ENCODE data around the gene BAG3.
"Not testable (repeated sequence)": the region's sequence is repeated elsewhere in the genome, so short reads cannot be mapped to it uniquely, and the experiment has no call there.

The BAG3 gene

GRCh38 chr10:119693262-119693957 lies 42.2 kb downstream of the BAG3 start:
- peak; percentile 95 for DNase-seq (ENCODE audit: low spot score)

- no peak for DNase-seq (ENCODE audit: low spot score)
Observed at GRCh38 chr10:119694608-119695007, 43.4 kb downstream of the BAG3 start.

GRCh38 chr10:119700321-119700954 lies 49.3 kb downstream of the BAG3 start:
- DNase-seq (ENCODE audit: low spot score), result no peak

- DNase-seq (ENCODE audit: low spot score), result peak; percentile 74
Observed at GRCh38 chr10:119701861-119702260, 50.7 kb downstream of the BAG3 start.

- DNase-seq (ENCODE audit: low spot score), result no peak
Observed at GRCh38 chr10:119702583-119702982, 51.4 kb downstream of the BAG3 start.

GRCh38 chr10:119703903-119704508 lies 52.8 kb downstream of the BAG3 start:
- DNase-seq (ENCODE audit: low spot score), result no peak

DNA sequence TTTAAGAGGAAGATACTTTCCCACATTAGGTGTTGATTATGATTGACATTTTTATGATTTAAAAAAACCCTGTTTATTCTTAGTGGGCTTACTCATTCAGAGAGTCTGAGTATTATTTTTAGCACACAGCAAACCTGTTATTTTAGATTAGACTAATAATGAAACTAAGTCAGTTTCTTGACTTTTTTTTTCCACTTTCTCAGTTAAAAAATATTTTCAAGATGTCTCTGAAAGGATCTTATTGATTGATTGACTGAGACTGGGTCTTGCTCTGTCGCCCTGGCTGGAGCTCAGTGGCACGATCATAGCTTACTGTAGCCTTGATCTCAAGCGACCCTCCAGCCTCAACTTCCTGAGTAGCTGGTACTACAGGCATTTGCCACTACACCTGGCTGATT lies 54.3 kb downstream of the BAG3 start:
- no peak for DNase-seq (ENCODE audit: low spot score)

- no peak for DNase-seq (ENCODE audit: low spot score)
Observed at GRCh38 chr10:119706521-119707278, 55.5 kb downstream of the BAG3 start.

- DNase-seq (ENCODE audit: low spot score), result not testable (repeated sequence)
Observed at GRCh38 chr10:119707331-119707730, 56.2 kb downstream of the BAG3 start.

DNA sequence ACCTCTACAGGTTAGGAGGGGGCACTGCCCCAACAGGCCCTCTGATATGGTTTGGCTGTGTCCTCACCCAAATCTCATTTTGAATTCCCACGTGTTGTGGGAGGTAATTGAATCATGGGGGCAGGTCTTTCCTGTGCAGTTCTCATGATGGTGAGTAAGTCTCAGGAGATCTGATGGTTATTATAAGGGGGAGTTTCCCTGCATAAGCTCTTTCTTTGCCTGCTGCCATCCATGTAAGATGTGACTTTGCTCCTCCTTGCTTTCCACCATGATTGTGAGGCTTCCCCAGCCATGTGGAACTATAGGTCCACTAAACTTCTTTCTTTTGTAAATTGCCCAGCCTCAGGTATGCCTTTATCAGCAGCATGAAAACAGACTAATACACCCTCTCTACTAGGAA lies 59.8 kb downstream of the BAG3 start:
- DNase-seq (ENCODE audit: low spot score), result not testable (repeated sequence)

DNA sequence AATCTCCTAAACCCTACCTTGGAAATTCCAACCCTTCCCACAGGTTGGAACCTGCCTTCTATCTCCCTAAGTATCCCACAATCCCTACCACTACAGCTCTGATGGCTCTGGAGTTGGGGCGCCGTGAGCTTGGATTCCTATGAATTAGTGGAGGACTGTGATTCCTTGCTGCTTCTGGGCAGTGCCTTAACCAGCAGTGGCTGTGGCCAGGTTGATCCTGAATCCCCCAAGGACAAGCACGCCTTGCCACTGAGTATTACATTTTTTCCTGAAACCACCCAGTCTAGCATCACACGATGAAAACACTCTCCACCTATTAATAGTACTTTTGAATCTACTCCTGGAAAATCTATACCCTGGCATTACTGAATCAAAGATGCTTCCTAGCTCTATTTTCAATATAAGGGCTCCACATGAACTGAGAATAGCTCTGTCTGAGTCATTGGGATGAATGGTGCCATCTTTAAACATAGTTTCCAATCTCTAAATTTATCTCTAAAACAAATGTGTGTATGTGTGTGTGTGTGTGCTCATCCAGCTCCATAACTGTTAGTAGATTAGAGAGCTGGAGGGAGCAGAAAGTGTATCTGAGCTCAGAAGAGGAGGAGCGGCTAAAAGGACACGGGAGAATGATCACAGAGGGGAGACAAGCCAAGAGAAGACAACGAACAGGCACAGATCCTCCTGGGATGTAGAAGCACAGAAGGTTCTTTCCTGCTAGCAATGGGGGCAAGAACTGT lies 62.7 kb downstream of the BAG3 start:
- no peak for DNase-seq (ENCODE audit: low spot score)

GRCh38 chr10:119714484-119714816 lies 63.3 kb downstream of the BAG3 start:
- DNase-seq (ENCODE audit: low spot score), result no peak

GRCh38 chr10:119715628-119716505 lies 64.7 kb downstream of the BAG3 start:
- no peak for DNase-seq (ENCODE audit: low spot score)

DNA sequence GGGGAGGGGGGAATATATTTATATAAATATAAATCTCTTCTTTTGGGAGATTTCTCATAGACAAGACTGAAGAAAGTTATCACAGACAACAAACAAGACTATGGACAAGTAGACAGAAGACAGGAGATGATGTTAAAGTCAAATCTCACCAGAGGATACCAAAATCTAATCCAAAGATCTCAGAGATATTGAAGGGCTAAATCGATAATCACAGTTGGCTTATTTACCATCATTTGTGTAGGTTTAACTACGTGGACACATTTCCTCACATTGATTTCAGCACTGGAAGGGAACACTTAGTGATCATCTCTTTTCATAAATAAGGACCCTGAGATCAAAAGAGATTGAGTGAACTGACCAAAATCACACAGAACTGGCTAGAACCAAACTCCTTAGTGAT lies 72.0 kb downstream of the BAG3 start:
- no peak for DNase-seq (ENCODE audit: low spot score)

DNA sequence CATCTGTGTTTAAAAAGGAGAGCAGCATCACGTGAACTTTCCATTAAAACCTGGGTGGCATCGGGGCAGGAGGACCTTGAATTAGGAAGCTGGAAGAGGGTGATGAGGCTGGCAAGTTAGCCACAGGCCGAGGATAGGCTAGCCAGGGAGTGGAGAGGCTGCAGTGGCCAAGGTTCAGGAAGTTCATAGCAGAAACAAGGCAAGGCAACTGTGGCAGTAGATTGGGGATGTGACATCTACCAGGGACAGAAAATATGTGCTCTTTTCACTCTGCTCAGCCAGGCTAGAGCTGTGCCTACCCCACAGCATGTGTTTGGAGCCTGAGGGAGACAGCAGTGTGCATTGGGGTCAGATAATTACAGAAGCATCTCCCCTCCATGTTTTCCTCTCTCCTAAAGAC lies 72.4 kb downstream of the BAG3 start:
- DNase-seq (ENCODE audit: low spot score), result no peak

- no peak for DNase-seq (ENCODE audit: low spot score)
Observed at GRCh38 chr10:119724593-119725516, 73.7 kb downstream of the BAG3 start.

DNA sequence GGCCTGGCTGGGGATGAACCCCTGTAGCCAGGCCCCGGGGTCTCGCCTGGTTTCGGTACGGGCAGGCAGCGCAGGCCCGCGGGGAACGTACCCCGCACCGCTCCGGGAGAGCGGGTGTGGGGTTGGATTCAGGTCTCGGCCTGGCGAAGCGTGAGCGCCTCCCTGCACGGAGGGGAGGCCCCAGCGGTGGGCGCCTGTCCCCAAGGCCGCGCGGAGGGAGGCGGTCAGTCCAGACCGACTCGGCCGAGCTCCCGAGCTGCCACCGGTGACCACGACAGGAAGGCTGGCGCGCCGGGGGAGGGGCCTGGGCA lies 74.3 kb downstream of the BAG3 start:
- DNase-seq (ENCODE audit: low spot score), result no peak

DNA sequence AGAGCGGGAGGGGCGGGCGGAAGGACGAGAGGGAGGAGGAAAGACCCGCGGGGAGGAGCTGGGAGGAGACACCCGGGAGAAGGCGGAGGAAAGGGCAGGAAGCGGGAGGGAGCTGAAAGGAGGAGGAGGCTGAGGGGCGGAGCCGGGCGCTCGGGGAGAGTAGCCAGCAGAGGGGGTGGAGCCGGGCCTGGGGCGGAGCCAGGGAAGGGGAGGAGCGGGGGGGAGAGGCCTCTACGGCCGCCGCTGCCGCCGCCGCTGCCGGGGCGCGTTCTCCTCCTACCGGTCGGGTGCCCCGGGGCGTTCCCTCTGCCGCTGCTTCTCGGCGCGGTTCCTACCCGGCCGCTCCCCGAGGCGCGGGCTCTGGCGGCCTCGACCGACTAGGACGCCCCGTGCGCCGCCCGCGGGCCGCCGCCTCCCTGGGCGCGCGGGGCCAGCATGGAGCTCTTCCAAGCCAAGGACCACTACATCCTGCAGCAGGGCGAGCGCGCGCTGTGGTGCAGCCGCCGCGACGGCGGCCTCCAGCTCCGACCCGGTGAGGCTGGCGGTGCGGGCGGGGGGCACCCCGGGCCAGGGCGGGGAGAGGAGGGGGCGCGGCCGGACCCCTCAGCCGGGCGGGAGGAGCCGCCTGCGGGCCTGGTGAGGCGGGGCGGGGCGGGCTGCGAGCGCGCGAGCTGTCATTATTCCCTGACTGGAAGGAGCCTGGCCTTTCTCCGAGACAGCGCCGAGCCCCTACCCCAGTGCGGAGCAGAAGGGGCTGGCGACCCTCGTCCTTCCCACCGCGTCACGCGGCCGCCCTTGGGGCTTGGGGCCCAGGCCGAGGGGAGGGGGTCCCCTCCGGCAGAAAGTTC lies 74.9 kb downstream of the BAG3 start, which contains the start of gene INPP5F:
TSS of gene INPP5F (plus strand) at position 223 of the 848 bp plus-strand sequence. CDS start at position 436, 213 bp downstream.
- DNase-seq (ENCODE audit: low spot score), result peak; percentile 98

- no peak for DNase-seq (ENCODE audit: low spot score)
Observed at GRCh38 chr10:119726676-119727261, 75.6 kb downstream of the BAG3 start.

Data from COLO829 (cell line).